Endothelial cell of umbilical vein (primary cell): ENCODE data around the gene ARHGAP15. TPM values are rescaled to one million over a fixed set of nuclear protein-coding genes. Genes with fewer than 3 reads are reported as not detected.

Experiments
- BruUV-seq: library from RNA; stranded (reverse); fragments of 400-500 nt; replicated peaks from 2 replicates; lab custom pipeline; 2021; lab: Mats Ljungman, UMichigan
- CTCF ChIA-PET: fragments of 300-600, 350-600 bp; sonication (Branson Sonifier 250); formaldehyde crosslinking; loops from one replicate; lab custom pipeline; 2021; ENCODE audit warnings: antibody characterized with exemption, inconsistent platforms; lab: Charles Lee
- POLR2A ChIA-PET: fragments of 300-600, 350-600 bp; sonication (Branson Sonifier 250); formaldehyde crosslinking; loops from one replicate; lab custom pipeline; 2021; ENCODE audit warnings: antibody characterized with exemption, inconsistent platforms; lab: Charles Lee
- DNase-seq: peaks from one replicate; pipeline ENCODE4 v3.0.0-alpha.2; 2011; ENCODE audit warnings: low read depth, low spot score
- FAIRE-seq: peaks from 2 replicates; lab custom pipeline; 2011; peaks lifted over from hg19 to GRCh38; lab: Jason Lieb, UNC
- H2AFZ ChIP-seq: 2 replicates; pipeline ENCODE4 v1.6.0; 2012; ENCODE audit warnings: low read depth, low read length, control low read depth, inconsistent platforms
- H3K27ac ChIP-seq: 2 replicates; pipeline ENCODE4 v1.5.1; 2011; ENCODE audit warnings: low read depth, mild to moderate bottlenecking, control low read depth, low read length, moderate library complexity; ENCODE audit not compliant: insufficient read depth
- H3K27me3 ChIP-seq, 2 experiments: 2 replicates each; pipeline versions ENCODE4 v1.6.0 to v1.6.1; 2011; ENCODE audit warnings: low read length in 2 of 2, mixed read lengths in 1 of 2; ENCODE audit not compliant: control insufficient read depth in 2 of 2, insufficient read depth in 2 of 2
- H3K36me3 ChIP-seq, 2 experiments: 2 replicates in 1 of 2; 3 replicates in 1 of 2; pipeline ENCODE4 v1.5.1; 2011; ENCODE audit warnings: low read length in 2 of 2, mild to moderate bottlenecking in 1 of 2, moderate library complexity in 1 of 2; ENCODE audit not compliant: control insufficient read depth in 2 of 2, insufficient read depth in 2 of 2; ENCODE audit errors: extremely low read depth in 1 of 2
- H3K4me1 ChIP-seq: 3 replicates; pipeline ENCODE4 v1.5.1; 2011; ENCODE audit warnings: mild to moderate bottlenecking, low read length; ENCODE audit not compliant: control insufficient read depth, insufficient read depth; ENCODE audit errors: extremely low read depth
- H3K4me2 ChIP-seq: 2 replicates; pipeline ENCODE4 v1.6.1; 2011; ENCODE audit warnings: low read length, control low read depth, mixed read lengths; ENCODE audit not compliant: insufficient read depth
- H3K4me3 ChIP-seq, 3 experiments: fragments of 200-600 bp in 1 of 3; sonication (generic), shearing (Covaris generic) in 1 of 3; replicated peaks in 1 of 3; 2 replicates each; pipeline ENCODE4 v1.5.1; 2011 to 2016; ENCODE audit warnings: control low read depth in 3 of 3, low read length in 3 of 3, mild to moderate bottlenecking in 2 of 3, inconsistent platforms in 1 of 3, low read depth in 1 of 3, moderate library complexity in 1 of 3; ENCODE audit not compliant: insufficient read depth in 1 of 3
- H3K79me2 ChIP-seq: 2 replicates; pipeline ENCODE4 v1.6.0; 2012; ENCODE audit warnings: low read length, inconsistent platforms; ENCODE audit not compliant: control insufficient read depth, insufficient read depth
- H3K9ac ChIP-seq: replicated peaks from 2 replicates; pipeline ENCODE3; 2011; ENCODE audit warnings: low read length, control low read depth; ENCODE audit not compliant: insufficient read depth; ENCODE audit errors: extremely low read depth
- H3K9me1 ChIP-seq: replicated peaks from 3 replicates; pipeline ENCODE4 v1.6.0; 2011; ENCODE audit warnings: mild to moderate bottlenecking, low read length; ENCODE audit not compliant: control insufficient read depth, insufficient read depth; ENCODE audit errors: extremely low read depth
- H3K9me3 ChIP-seq: replicated peaks from 2 replicates; pipeline ENCODE4 v1.5.1; 2012; ENCODE audit warnings: low read length, inconsistent platforms; ENCODE audit not compliant: control insufficient read depth, insufficient read depth
- H4K20me1 ChIP-seq: replicated peaks from 2 replicates; pipeline ENCODE3; 2011; ENCODE audit warnings: mild to moderate bottlenecking, low read length; ENCODE audit not compliant: control insufficient read depth, insufficient read depth; ENCODE audit errors: extremely low read depth
- EZH2 ChIP-seq: IDR thresholded peaks from 2 replicates; pipeline ENCODE4 v1.6.1; 2012; ENCODE audit warnings: borderline replicate concordance, low read depth, mild to moderate bottlenecking, moderate library complexity, low read length, inconsistent platforms; ENCODE audit not compliant: severe bottlenecking
- FOS ChIP-seq: IDR thresholded peaks from 2 replicates; pipeline ENCODE4 v1.6.1; 2011; ENCODE audit warnings: mild to moderate bottlenecking, low read length, moderate library complexity, borderline replicate concordance; ENCODE audit not compliant: insufficient read depth
- GATA2 ChIP-seq: IDR thresholded peaks from 2 replicates; pipeline ENCODE4 v1.7.0; 2011; ENCODE audit warnings: low read depth, mild to moderate bottlenecking, moderate library complexity, mixed read lengths, low read length; ENCODE audit not compliant: insufficient read length, insufficient read depth
- POLR2A ChIP-seq: IDR thresholded peaks from 2 replicates; pipeline ENCODE4 v1.6.1; 2012; ENCODE audit warnings: low read depth, mild to moderate bottlenecking, control low read depth, low read length
- POLR2AphosphoS5 ChIP-seq: IDR thresholded peaks from 2 replicates; pipeline ENCODE4 v1.6.1; 2012; ENCODE audit warnings: low read depth, mild to moderate bottlenecking, control low read depth, low read length, moderate library complexity; ENCODE audit not compliant: insufficient read depth
- dilution Hi-C: fragments of 300-500 bp; cut with MboI; formaldehyde crosslinking; loops from one replicate; pipeline ENCODE4 v1.15.0; 2019; ENCODE audit warnings: low sequenced_read_pairs; ENCODE audit not compliant: extremely low pct_ligation_motif_present
- intact Hi-C: fragments of 100-400 bp; cut with micrococcal nuclease; formaldehyde crosslinking; loops from one replicate; pipeline ENCODE4 v1.10.0; 2022
- polyA plus RNA-seq, 4 experiments: library from polyadenylated mRNA; depleted of rRNA in 3 of 4; stranded (reverse) in 3 of 4; unstranded in 1 of 4; fragments of >200 nt; gene quantifications; 2 replicates each; pipeline versions ENCODE4 v1.2.1 to v1.2.3, GENCODE V29; 2011 to 2012; ENCODE audit warnings: missing spikeins in 1 of 4
- total RNA-seq: library from RNA; stranded (reverse); gene quantifications from 2 replicates; pipeline ENCODE4 v1.2.3, GENCODE V29; 2021
- TF ChIP-seq, protein P1 (sequence below): IDR thresholded peaks from 2 replicates; pipeline ENCODE4 v1.6.1; 2011; ENCODE audit not compliant: insufficient read depth, insufficient read length

ARHGAP15 gene
- total and polyA plus RNA-seq, 2 donors (not counting 3 experiments of a cell fraction or from before 2014, with no cell fraction given) = not detected

DNA sequence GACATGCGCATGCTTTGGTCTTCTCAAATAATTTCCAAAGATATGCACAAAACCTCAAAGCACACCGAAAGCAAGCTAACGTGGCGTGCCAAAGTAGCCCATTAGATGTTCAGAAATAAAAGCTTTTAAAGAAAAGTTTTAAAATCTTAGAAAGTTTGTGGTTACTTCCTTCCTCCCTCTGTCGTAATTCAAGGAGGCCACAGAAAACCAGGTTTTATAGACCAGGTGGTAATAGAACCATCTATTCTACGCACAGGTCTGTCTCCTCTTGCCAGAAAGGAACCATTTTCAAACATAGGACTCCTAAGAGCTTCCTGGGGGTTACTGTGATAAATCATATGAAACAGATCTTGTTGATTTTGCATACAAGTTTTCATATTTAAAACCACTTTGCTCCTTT lies 487.2 kb downstream of the ARHGAP15 start:
- no TSS peak for BruUV-seq
- ChIA-PET POLR2A (no interaction called here), CTCF (no interaction called here)

GRCh38 chr2:143617803-143618415 lies 488.7 kb downstream of the ARHGAP15 start:
- dilution Hi-C loops = no loop called here
- intact Hi-C loops = no loop called here
- FAIRE-seq = no peak
- H3K79me2 ChIP-seq = no peaks in the 10 kb centered on the region
- H3K27ac ChIP-seq = no peak overlapping the region
- TF ChIP-seq GATA2 = no peak
- no peak for TF ChIP-seq POLR2A
- TF ChIP-seq POLR2AphosphoS5 = no peak
- no peaks in the 10 kb centered on the region for H3K9me1 ChIP-seq
- no peaks in the 10 kb centered on the region for H3K4me1 ChIP-seq
- H3K4me2 ChIP-seq = no peak overlapping the region
- CTCF ChIA-PET = no interaction called here
- BruUV-seq = no TSS peak
- no peaks in the 10 kb centered on the region for H3K27me3 ChIP-seq
- no peaks in the 10 kb centered on the region for H3K9me3 ChIP-seq
- POLR2A ChIA-PET = no interaction called here
- no peak overlapping the region for H3K9ac ChIP-seq
- H2AFZ ChIP-seq = no peak overlapping the region
- no peaks in the 10 kb centered on the region for H3K36me3 ChIP-seq
- no peak overlapping the region for H3K4me3 ChIP-seq
- DNase-seq = no peak
- H4K20me1 ChIP-seq = no peaks in the 10 kb centered on the region

More for the DNA sequence above, 487.2 kb downstream of the ARHGAP15 start:
- H3K4me2 ChIP-seq = no peak overlapping the region
- H3K36me3 ChIP-seq = no peaks in the 10 kb centered on the region
- H2AFZ ChIP-seq = no peak overlapping the region
- no peak for DNase-seq
- H3K27ac ChIP-seq = no peak overlapping the region
- H4K20me1 ChIP-seq = no peaks in the 10 kb centered on the region
- TF ChIP-seq, protein P1, sequence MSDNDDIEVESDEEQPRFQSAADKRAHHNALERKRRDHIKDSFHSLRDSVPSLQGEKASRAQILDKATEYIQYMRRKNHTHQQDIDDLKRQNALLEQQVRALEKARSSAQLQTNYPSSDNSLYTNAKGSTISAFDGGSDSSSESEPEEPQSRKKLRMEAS = no peak
- TF ChIP-seq EZH2 (no peak), FOS (no peak)
- H3K27me3 ChIP-seq = no peaks in the 10 kb centered on the region
- H3K9ac ChIP-seq = no peak overlapping the region
- no peaks in the 10 kb centered on the region for H3K79me2 ChIP-seq
- H3K9me3 ChIP-seq = no peaks in the 10 kb centered on the region
- H3K4me3 ChIP-seq = no peak overlapping the region
- FAIRE-seq = no peak
- no peaks in the 10 kb centered on the region for H3K4me1 ChIP-seq
- no peaks in the 10 kb centered on the region for H3K9me1 ChIP-seq
- intact Hi-C loops (no loop called here), dilution Hi-C loops (no loop called here)
